T-helper 2 cell treated with Interferon-gamma antibody and Interleukin-4, amounts not matched to agents 5 μg/mL and 100 μg/mL, for 36 hours (primary cell): ENCODE measurements around the gene SYT13.

Experiments used
- DNase-seq: peaks from one replicate; pipeline ENCODE4 v3.0.0; 2021; ENCODE audit warnings: low spot score
- H3K27ac Mint-ChIP-seq: one replicate; pipeline ENCODE4 v1.8.0; 2021; ENCODE audit warnings: mild to moderate bottlenecking, mixed read lengths
- H3K27me3 Mint-ChIP-seq: one replicate; pipeline ENCODE4 v1.8.0; 2021; ENCODE audit warnings: low read depth, mixed read lengths
- H3K36me3 Mint-ChIP-seq: one replicate; pipeline ENCODE4 v1.8.0; 2021; ENCODE audit warnings: low read depth, mixed read lengths
- H3K4me1 Mint-ChIP-seq: one replicate; pipeline ENCODE4 v1.8.0; 2021; ENCODE audit warnings: low read depth, mixed read lengths
- H3K4me3 Mint-ChIP-seq: one replicate; pipeline ENCODE4 v1.8.0; 2022; ENCODE audit warnings: mild to moderate bottlenecking, moderate library complexity, mixed read lengths
- H3K9me3 Mint-ChIP-seq: one replicate; pipeline ENCODE4 v1.8.0; 2021; ENCODE audit warnings: mixed read lengths

SYT13 gene

DNA sequence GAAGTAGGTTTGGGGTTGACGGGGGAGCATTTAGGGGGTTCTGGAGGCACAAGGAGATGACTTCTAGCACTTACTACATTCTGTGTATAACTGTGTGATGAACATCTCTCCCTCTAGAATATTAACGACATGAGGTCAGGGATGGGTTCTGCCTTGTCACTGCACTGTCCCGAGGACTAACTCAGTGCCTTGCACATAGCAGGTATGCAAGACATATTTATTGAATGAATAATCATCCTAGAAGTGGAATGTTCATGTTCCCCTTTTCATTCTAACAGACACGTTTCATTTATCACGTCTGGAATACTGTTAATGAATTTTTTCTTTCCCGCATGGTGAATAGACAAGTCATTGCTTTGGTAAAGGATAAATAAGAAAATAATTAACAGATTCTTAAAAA, 12.6 kb downstream of the SYT13 start:
- no peak overlapping the region for H3K4me3 Mint-ChIP-seq
- H3K36me3 Mint-ChIP-seq = no peaks in the 10 kb centered on the region
- DNase-seq = no peak
- no peaks in the 10 kb centered on the region for H3K9me3 Mint-ChIP-seq
- H3K27me3 Mint-ChIP-seq = peaks cover 20% of the 10 kb centered on the region
- H3K27ac Mint-ChIP-seq = no peak overlapping the region
- H3K4me1 Mint-ChIP-seq = no peaks in the 10 kb centered on the region

DNA sequence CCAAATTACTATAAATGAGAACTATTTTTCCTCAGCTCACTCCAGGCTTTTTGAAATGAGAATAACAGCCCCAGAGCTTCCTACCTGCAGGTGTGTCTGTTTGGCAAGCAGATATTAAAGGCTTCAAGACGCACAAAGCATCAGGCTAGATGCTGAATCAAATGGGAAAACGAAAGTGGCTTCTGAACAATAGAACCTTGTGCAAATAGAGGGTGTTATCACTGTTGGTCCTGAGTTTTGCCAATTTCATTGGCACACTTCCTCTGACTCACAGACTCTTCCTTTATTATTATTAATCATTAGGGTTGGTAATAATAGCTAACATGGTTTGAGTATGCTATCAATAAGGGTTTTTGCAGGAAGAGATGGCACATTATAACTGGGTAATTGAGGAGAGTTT, 13.4 kb downstream of the SYT13 start:
- H3K9me3 Mint-ChIP-seq = no peaks in the 10 kb centered on the region
- H3K36me3 Mint-ChIP-seq = no peaks in the 10 kb centered on the region
- peaks cover 18% of the 10 kb centered on the region for H3K27me3 Mint-ChIP-seq
- H3K4me1 Mint-ChIP-seq = no peaks in the 10 kb centered on the region
- no peak for DNase-seq
- no peak overlapping the region for H3K27ac Mint-ChIP-seq
- H3K4me3 Mint-ChIP-seq = no peak overlapping the region

DNA sequence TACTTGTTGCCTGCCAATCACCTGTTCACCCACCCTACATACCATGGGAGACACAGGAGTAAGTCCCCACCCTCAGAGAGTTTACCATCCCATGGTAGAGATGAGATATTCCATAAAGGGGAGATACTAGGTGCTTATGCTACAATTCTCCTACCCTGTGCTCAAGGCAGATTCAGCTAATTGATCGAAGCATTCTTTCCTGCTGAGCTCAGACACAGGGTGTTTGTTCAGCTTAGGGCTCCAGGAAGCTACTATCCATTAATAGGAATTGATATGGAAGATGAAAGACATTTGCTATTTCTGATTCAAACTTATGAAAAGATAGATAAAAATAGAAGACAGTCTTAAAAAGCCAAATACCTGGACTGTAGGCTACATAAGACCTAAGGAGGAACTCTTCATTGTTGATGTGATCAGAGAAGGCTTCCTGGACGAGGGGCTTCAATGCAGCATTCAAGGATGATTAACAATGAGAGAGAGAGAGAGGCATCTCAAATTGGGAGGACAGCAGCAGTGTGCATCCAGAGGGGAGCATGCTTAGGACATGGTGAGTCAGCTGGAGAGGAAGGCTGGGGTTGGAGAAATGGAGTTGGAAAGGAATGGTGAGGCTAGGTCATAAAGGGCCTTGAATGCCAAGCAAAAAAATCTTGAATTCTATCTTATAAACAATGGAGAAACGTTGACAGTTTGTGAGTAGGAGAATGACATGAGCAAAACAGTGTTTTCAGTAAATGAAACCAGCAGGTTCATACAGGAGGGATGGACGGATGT, 15.0 kb downstream of the SYT13 start:
- no peak for DNase-seq
- Mint-ChIP-seq H3K27me3 (peaks cover 16% of the 10 kb centered on the region), H3K9me3 (no peaks in the 10 kb centered on the region), H3K36me3 (no peaks in the 10 kb centered on the region), H3K27ac (no peak overlapping the region), H3K4me1 (no peaks in the 10 kb centered on the region), H3K4me3 (no peak overlapping the region)

DNA sequence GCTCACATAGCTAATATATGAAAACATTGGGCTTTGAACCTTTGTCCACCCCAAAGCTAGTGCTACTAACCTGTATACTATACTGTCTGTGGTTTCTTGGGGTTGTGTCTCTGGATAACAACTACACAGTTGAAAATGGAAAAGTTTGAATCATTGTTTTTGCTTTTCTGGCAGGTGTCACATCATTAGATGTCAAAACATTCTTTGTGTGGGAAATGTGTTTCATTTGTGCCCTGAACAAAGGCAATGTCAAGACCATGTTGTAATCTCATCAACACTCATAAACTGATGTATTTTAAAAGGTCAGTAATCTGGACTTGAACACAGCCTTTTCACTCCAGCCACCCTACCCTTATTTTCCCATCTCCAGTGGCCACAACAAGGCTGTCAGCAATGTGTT, 16.5 kb downstream of the SYT13 start:
- Mint-ChIP-seq H3K27me3 (peaks cover 16% of the 10 kb centered on the region), H3K9me3 (no peaks in the 10 kb centered on the region), H3K36me3 (no peaks in the 10 kb centered on the region), H3K4me1 (no peaks in the 10 kb centered on the region), H3K4me3 (no peak overlapping the region), H3K27ac (no peak overlapping the region)
- DNase-seq = no peak

DNA sequence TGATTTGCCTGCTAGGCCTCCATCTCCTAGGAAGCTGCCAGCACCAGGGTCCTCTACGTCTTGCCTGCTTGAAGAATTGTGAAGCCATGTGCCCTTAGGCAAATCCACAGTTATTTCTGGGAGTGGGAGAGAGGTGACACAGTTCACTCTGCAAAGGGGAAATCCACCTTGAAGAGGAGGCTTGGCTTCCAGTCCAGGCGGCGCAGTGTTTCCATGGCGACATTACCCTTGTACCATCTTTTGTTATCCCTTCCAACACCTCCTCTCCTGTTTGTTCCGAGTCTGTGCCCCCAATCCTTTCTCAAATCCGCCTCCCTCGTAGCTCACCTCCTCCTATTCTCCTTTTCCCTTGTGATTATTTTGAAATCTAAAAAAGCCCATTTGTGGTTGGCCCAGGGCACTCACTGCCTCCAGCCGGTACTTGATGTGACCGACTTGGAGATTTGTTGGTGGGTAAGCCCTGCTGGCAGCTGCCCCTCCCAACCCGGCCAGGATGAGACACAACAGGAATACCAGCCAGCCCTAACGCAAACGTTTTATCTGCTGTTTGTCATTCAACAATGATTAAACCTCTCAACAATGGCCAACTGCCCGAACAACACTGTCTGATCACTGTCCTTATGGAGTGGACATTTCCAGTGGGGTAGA, 18.4 kb downstream of the SYT13 start:
- no peak overlapping the region for H3K4me3 Mint-ChIP-seq
- H3K27ac Mint-ChIP-seq = no peak overlapping the region
- H3K27me3 Mint-ChIP-seq = peaks cover 20% of the 10 kb centered on the region
- no peaks in the 10 kb centered on the region for H3K36me3 Mint-ChIP-seq
- H3K9me3 Mint-ChIP-seq = no peaks in the 10 kb centered on the region
- no peak for DNase-seq
- no peaks in the 10 kb centered on the region for H3K4me1 Mint-ChIP-seq

DNA sequence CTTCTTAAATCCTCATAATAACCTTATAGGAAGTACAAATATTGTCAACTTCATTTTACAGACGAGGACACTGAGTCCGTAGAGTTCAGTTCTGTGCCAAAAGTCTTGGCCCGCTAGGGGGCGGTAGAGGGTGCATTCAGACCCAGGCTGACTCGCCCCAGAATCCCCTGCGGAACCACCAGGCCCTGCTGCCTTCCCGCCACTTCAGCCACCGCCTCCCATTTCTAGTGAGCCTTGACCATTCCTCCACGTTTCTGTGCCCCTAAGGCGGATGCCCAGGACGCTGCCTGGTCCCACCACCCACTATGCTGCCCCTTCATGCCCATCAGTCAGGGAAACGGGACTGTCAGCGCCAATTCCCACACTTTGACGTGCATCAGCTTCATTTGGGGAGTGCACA, 19.1 kb downstream of the SYT13 start:
- H3K27ac Mint-ChIP-seq = no peak overlapping the region
- no peaks in the 10 kb centered on the region for H3K36me3 Mint-ChIP-seq
- H3K27me3 Mint-ChIP-seq = peaks cover 20% of the 10 kb centered on the region
- no peaks in the 10 kb centered on the region for H3K4me1 Mint-ChIP-seq
- H3K4me3 Mint-ChIP-seq = no peak overlapping the region
- DNase-seq = no peak
- H3K9me3 Mint-ChIP-seq = no peaks in the 10 kb centered on the region

DNA sequence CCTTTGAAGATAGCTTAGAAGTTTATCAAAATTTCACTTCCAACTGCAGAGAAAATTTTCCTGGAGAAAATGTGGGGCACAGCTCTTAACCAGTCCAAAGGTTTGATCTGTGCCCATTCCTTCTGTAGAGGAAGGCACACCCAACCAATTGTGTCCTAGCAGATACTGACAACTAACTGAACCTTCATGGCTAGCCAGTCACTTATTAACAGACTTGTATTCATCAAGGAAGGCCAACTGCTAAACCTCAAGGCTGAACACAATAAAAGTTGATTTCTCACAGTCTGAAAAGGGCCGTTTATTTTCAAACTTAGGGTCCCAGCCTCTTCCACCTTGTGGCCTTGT, 19.5 kb downstream of the SYT13 start:
- DNase-seq = no peak
- H3K36me3 Mint-ChIP-seq = no peaks in the 10 kb centered on the region
- H3K9me3 Mint-ChIP-seq = no peaks in the 10 kb centered on the region
- no peak overlapping the region for H3K27ac Mint-ChIP-seq
- H3K4me3 Mint-ChIP-seq = no peak overlapping the region
- H3K4me1 Mint-ChIP-seq = no peaks in the 10 kb centered on the region
- peaks cover 20% of the 10 kb centered on the region for H3K27me3 Mint-ChIP-seq

DNA sequence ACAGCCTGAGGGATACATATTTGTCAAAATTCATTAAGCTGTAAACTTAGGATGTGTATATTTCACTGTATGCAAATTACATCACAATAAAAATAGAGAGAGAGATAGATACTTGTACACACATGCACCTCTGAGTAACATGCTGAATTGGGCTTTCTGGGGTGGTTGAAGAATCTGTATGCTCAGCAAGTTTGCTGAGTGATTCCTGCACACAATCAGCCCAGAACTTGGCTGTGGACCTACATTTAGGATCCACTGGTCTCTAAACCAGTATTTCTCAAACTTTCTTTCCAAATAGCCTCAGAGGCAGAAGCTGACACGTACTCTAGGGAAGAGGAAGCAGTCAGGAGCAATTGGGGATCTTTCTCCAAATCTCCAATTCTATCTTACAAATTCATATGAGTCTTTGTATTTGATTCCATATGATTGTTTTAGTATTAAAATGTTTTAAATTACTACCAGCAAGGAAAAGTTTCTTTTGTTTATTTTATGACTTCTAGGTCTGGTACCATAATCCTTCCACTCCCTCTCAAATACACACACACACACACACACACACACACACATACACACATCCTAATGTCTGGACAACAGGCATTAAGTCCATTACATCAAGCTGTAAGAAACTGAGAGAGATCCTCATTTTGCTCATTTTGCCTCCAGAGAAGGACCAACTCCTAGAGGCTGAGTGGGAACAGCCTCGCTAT, 20.0 kb downstream of the SYT13 start:
- H3K9me3 Mint-ChIP-seq = no peaks in the 10 kb centered on the region
- H3K27ac Mint-ChIP-seq = no peak overlapping the region
- peaks cover 16% of the 10 kb centered on the region for H3K27me3 Mint-ChIP-seq
- no peaks in the 10 kb centered on the region for H3K4me1 Mint-ChIP-seq
- H3K4me3 Mint-ChIP-seq = no peak overlapping the region
- no peak for DNase-seq
- H3K36me3 Mint-ChIP-seq = no peaks in the 10 kb centered on the region

DNA sequence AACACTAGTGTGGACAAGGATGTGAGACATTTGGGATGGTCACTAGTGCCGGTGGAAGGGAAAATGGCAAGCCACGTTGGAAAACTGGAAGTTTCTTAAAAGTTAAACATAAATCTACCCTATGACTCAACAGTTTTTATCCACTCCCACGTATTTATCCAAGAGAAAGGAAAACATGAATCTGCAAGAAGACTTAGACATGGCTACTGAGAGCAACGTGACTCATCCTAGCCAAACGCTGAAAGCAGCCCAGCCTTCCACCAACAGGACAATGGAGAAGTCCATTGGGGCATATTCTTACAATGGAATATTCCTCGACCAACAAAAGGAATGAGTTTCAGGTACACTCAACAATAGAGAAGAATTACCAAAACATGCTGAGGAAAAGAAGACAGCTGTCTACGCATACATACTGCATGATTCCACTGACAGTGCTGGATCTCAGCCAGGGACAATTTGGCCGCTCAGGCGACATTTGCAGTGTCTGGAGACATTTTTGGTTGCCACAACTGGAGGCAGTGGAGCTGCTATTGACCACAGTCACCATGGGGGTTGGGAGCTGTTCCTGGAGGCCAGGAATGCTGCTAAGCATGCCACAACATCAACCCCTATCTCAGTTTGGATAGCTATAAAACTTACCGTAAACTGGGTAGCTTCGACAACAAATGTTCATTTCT, 21.2 kb downstream of the SYT13 start:
- no peak for DNase-seq
- no peaks in the 10 kb centered on the region for H3K36me3 Mint-ChIP-seq
- no peak overlapping the region for H3K4me3 Mint-ChIP-seq
- no peaks in the 10 kb centered on the region for H3K9me3 Mint-ChIP-seq
- H3K4me1 Mint-ChIP-seq = no peaks in the 10 kb centered on the region
- H3K27ac Mint-ChIP-seq = no peak overlapping the region
- peaks cover 11% of the 10 kb centered on the region for H3K27me3 Mint-ChIP-seq

DNA sequence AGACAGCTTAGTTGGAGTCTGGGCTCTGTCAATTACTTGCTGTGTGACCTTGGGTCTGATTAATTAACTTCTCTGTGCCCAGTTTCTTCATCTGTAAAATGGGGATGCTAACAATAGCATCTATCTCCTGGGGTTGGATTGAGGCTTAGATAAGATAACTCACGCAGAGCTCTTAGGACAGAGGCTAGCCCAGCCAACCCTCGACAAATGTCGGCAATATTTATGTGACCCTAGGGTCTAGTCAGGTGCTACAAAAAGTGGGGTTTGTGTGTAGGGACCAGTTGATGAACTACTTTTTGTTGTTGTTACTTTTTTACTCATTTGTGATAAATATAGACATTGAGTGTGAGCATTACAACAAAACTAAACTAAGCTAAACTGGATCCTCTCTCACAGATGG, 22.4 kb downstream of the SYT13 start:
- no peak for DNase-seq
- Mint-ChIP-seq H3K4me3 (no peak overlapping the region), H3K27me3 (peaks cover 10% of the 10 kb centered on the region), H3K36me3 (no peaks in the 10 kb centered on the region), H3K4me1 (no peaks in the 10 kb centered on the region), H3K27ac (no peak overlapping the region), H3K9me3 (no peaks in the 10 kb centered on the region)

DNA sequence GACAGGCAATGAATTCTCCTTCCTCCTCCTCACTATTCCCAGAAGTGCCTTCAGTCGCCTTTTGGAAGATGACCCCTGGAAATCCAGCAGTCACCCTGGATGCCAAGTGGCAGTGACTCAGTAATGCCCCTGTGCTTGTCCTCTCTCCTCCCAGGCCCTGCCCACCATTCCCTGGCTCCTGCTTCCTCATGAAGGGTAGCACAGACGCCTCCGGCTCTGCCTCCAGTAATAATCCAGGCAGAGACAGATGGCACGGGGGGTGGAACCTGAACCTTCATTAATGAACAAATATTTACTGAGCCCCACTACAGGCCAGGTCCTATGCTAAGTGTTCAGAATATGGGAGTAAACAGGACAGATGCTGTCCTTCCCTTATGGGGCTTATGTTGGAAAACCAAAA, 23.2 kb downstream of the SYT13 start:
- no peak for DNase-seq
- no peaks in the 10 kb centered on the region for H3K4me1 Mint-ChIP-seq
- H3K36me3 Mint-ChIP-seq = no peaks in the 10 kb centered on the region
- H3K27ac Mint-ChIP-seq = no peak overlapping the region
- H3K9me3 Mint-ChIP-seq = no peaks in the 10 kb centered on the region
- H3K27me3 Mint-ChIP-seq = peaks cover 9% of the 10 kb centered on the region
- no peak overlapping the region for H3K4me3 Mint-ChIP-seq

DNA sequence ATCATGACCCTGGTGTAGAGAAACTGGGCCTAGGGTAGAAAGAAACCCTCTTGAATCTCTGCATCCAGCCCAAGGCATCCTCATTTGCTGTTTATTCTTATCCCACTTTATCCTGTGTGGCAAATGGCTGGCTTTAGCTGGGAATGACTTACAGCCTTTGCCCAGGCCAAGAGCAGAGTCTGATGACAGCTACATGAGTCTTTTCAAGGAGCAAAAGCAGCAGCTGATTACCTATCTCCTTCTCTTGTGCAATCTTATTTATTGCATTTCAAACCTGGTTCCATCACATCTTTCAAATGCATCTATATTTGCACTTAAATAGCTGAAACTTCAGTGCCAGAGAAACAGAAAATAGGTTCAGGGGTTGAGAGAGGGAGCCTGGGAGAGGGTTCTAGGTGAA, 26.1 kb downstream of the SYT13 start:
- Mint-ChIP-seq H3K4me1 (no peaks in the 10 kb centered on the region), H3K9me3 (no peaks in the 10 kb centered on the region), H3K4me3 (no peak overlapping the region), H3K27me3 (peaks cover 15% of the 10 kb centered on the region), H3K36me3 (no peaks in the 10 kb centered on the region), H3K27ac (no peak overlapping the region)
- no peak for DNase-seq

DNA sequence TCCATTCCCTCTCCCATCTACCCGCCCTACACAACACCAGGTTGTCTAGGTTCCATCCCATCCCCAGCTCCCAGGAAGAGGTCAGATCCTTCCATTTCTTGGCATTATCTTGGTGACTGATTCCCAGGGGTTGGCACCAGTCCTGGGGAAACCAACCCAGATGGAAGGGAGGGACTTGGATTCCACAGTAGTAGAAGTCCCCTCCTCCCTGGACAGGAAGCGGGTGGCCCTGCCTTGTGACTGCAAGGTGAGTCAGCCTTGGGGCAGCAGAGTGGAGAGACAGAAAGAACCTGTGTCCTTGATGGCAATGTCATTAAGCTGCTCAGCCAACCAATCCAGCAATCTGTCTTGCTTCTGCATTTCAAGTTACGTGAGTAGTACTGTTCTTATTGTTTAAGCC, 26.5 kb downstream of the SYT13 start:
- no peaks in the 10 kb centered on the region for H3K9me3 Mint-ChIP-seq
- no peak for DNase-seq
- no peak overlapping the region for H3K27ac Mint-ChIP-seq
- H3K27me3 Mint-ChIP-seq = peaks cover 15% of the 10 kb centered on the region
- H3K4me3 Mint-ChIP-seq = no peak overlapping the region
- H3K36me3 Mint-ChIP-seq = no peaks in the 10 kb centered on the region
- H3K4me1 Mint-ChIP-seq = no peaks in the 10 kb centered on the region

DNA sequence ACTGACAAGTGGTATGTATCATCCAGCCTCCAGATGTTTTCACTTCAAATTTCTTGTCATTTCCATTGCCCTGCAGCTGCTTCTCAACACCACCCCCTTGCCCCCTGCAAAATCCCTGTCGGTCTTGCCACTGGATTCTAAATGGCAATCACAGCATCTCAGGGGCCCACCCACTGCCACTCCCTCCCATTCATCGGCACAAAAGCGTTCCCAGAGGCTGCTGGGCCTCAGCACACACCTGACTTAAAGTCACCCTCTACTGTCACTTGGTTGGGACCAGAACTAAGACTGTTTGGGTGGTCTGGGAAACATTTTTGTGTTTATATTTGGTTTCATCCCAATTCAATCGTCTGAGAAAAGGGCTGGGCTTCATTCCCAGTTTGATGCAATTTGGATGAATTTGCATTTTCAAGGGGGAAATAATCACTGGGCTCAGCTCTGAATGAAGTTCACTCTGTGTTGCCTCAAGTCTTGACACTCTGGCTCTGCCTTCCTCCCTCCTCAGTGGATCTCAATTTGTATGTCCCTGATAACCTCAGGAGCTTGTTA, 27.1 kb downstream of the SYT13 start:
- H3K27ac Mint-ChIP-seq = no peak overlapping the region
- H3K9me3 Mint-ChIP-seq = no peaks in the 10 kb centered on the region
- peaks cover 11% of the 10 kb centered on the region for H3K27me3 Mint-ChIP-seq
- H3K36me3 Mint-ChIP-seq = no peaks in the 10 kb centered on the region
- no peak overlapping the region for H3K4me3 Mint-ChIP-seq
- no peak for DNase-seq
- no peaks in the 10 kb centered on the region for H3K4me1 Mint-ChIP-seq
